CD4-positive, alpha-beta T cell (primary cell): ENCODE measurements around the gene WDR73. TPM values are rescaled to one million over a fixed set of nuclear protein-coding genes. Genes with fewer than 3 reads are reported as not detected.
A peak's percentile ranks its signal among the peaks of the same experiment; 100 is the strongest.

Experiments
- ATAC-seq: fragments of 200-7000 bp; cut with Tn5 transposase; one replicate; pipeline ENCODE4 v1.10.0; 2022; ENCODE audit warnings: mild to moderate bottlenecking; ENCODE audit not compliant: poor library complexity
- CTCF ChIA-PET: fragments of 350-600 bp; sonication (Branson Sonifier 250); formaldehyde crosslinking; loops from one replicate; lab custom pipeline; 2021; ENCODE audit warnings: antibody characterized with exemption, inconsistent platforms; lab: Charles Lee
- POLR2A ChIA-PET: fragments of 350-600 bp; sonication (Branson Sonifier 250); formaldehyde crosslinking; loops from one replicate; lab custom pipeline; 2021; ENCODE audit warnings: antibody characterized with exemption, inconsistent platforms; lab: Charles Lee
- DNase-seq, 14 experiments: peaks; one replicate each; pipeline ENCODE4 v3.0.0-alpha.2; 2013 to 2020; ENCODE audit warnings: mixed read lengths in 2 of 14
- H3K27ac ChIP-seq, 2 donors: one replicate each; pipeline versions ENCODE4 v1.5.1 to v1.7.0; 2013; ENCODE audit warnings: low read length in 2 of 2, low read depth in 1 of 2, mild to moderate bottlenecking in 1 of 2
- H3K27me3 ChIP-seq, 2 experiments: 1 replicate in 1 of 2; 2 replicates in 1 of 2; pipeline versions ENCODE4 v1.6.1 to v1.7.0; 2013; ENCODE audit warnings: low read length in 2 of 2, control low read depth in 1 of 2, mild to moderate bottlenecking in 1 of 2, moderate library complexity in 1 of 2; ENCODE audit not compliant: insufficient read depth in 2 of 2, control insufficient read depth in 1 of 2
- H3K36me3 ChIP-seq: one replicate; pipeline ENCODE4 v1.6.1; 2013; ENCODE audit warnings: low read length, control low read depth; ENCODE audit not compliant: insufficient read depth
- H3K4me1 ChIP-seq: one replicate; pipeline ENCODE4 v1.6.1; 2013; ENCODE audit warnings: low read length, control low read depth; ENCODE audit not compliant: insufficient read depth
- H3K4me3 ChIP-seq: one replicate; pipeline ENCODE4 v1.5.1; 2013; ENCODE audit warnings: mild to moderate bottlenecking, low read length, moderate library complexity
- H3K9me3 ChIP-seq, 2 experiments: 1 replicate in 1 of 2; 2 replicates in 1 of 2; pipeline versions ENCODE4 v1.6.1 to v1.7.0; 2013; ENCODE audit warnings: low read length in 2 of 2, mild to moderate bottlenecking in 2 of 2, control low read depth in 1 of 2, moderate library complexity in 1 of 2; ENCODE audit not compliant: control insufficient read depth in 1 of 2, insufficient read depth in 1 of 2
- H3K27ac Mint-ChIP-seq: one replicate; pipeline ENCODE4 v1.8.0; 2020; ENCODE audit warnings: mixed read lengths
- H3K27me3 Mint-ChIP-seq: one replicate; pipeline ENCODE4 v1.8.0; 2021; ENCODE audit warnings: mixed read lengths
- H3K36me3 Mint-ChIP-seq: one replicate; pipeline ENCODE4 v1.8.0; 2021; ENCODE audit warnings: low read depth, mixed read lengths
- H3K4me1 Mint-ChIP-seq: one replicate; pipeline ENCODE4 v1.8.0; 2021; ENCODE audit warnings: low read depth, mixed read lengths
- H3K4me3 Mint-ChIP-seq: one replicate; pipeline ENCODE4 v1.8.0; 2020; ENCODE audit warnings: mild to moderate bottlenecking, mixed read lengths
- H3K9me3 Mint-ChIP-seq: one replicate; pipeline ENCODE4 v1.8.0; 2020; ENCODE audit warnings: mixed read lengths
- intact Hi-C, 2 experiments: fragments of 100-400 bp; cut with DNase I in 1 of 2; cut with micrococcal nuclease in 1 of 2; formaldehyde crosslinking; loops; one replicate each; pipeline versions ENCODE4 v1.15.1 to v1.9.0; 2023 to 2025; cut with DNase I, micrococcal nuclease
- total RNA-seq, 174 experiments: library from RNA in 2 of 174; stranded (reverse) in 2 of 174; gene quantifications; one replicate each; pipeline ENCODE4 v1.2.3 and lab custom pipeline; 2021 to 2026
- TF ChIP-seq, protein P1 (sequence below): fragments of 200-600 bp; IDR thresholded peaks from one replicate; pipeline ENCODE4 v1.8.0; 2022; ENCODE audit warnings: antibody characterized with exemption, mild to moderate bottlenecking

The WDR73 gene
- total RNA-seq, 2 experiments from 2014 or later = 17.8 to 23.7 TPM

DNA sequence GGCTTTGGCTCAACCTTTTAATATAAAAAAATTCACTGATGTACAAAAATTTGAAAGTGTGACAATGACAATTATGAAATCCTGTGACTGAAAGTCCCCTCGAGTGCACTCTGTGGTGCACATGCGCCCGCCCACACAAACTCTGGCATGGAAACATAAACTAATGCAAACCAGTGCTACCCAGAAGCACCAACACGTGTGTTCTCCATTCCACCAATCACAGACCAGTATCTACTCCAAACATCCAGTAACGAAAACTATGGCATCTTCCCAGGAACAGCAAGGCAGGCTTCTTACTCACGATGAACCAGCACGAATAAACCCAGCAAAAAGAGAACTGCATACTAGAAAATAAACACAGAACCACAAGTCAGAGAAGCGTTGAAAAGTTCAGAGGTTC, 15.6 kb upstream of the WDR73 start:
- intact Hi-C loops = no loop called here
- Mint-ChIP-seq H3K4me1 (no peaks in the 10 kb centered on the region), H3K27me3 (no peaks in the 10 kb centered on the region), H3K36me3 (peaks cover 77% of the 10 kb centered on the region), H3K4me3 (no peak overlapping the region), H3K27ac (peak overlapping the region; percentile 65), H3K9me3 (no peaks in the 10 kb centered on the region)
- Histone ChIP-seq H3K4me1 (no peaks in the 10 kb centered on the region), H3K9me3 (no peaks in the 10 kb centered on the region), H3K27ac (no peak overlapping the region), H3K4me3 (no peak overlapping the region), H3K36me3 (peaks cover 65% of the 10 kb centered on the region), H3K27me3 (no peaks in the 10 kb centered on the region)
- no peak for ATAC-seq
- POLR2A ChIA-PET = interaction anchor here (1.0 kb wide), 1 partner anchor 16 kb away, joined by 3 read pairs; the partner anchor contains the start of gene WDR73
- TF ChIP-seq, protein P1, sequence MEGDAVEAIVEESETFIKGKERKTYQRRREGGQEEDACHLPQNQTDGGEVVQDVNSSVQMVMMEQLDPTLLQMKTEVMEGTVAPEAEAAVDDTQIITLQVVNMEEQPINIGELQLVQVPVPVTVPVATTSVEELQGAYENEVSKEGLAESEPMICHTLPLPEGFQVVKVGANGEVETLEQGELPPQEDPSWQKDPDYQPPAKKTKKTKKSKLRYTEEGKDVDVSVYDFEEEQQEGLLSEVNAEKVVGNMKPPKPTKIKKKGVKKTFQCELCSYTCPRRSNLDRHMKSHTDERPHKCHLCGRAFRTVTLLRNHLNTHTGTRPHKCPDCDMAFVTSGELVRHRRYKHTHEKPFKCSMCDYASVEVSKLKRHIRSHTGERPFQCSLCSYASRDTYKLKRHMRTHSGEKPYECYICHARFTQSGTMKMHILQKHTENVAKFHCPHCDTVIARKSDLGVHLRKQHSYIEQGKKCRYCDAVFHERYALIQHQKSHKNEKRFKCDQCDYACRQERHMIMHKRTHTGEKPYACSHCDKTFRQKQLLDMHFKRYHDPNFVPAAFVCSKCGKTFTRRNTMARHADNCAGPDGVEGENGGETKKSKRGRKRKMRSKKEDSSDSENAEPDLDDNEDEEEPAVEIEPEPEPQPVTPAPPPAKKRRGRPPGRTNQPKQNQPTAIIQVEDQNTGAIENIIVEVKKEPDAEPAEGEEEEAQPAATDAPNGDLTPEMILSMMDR = no peak
- no peak for DNase-seq
- CTCF ChIA-PET = interaction anchor here (1.2 kb wide), 1 partner anchor 28 kb away, joined by 3 read pairs; no protein-coding TSS in a partner anchor

- POLR2A ChIA-PET = no interaction called here
- no peak for ATAC-seq
- no peaks in the 10 kb centered on the region for H3K27me3 Mint-ChIP-seq
- Histone ChIP-seq H3K9me3 (no peaks in the 10 kb centered on the region), H3K4me3 (no peak overlapping the region), H3K27ac (no peak overlapping the region), H3K4me1 (no peaks in the 10 kb centered on the region), H3K36me3 (peaks cover 56% of the 10 kb centered on the region), H3K27me3 (no peaks in the 10 kb centered on the region)
- TF ChIP-seq, protein P1 = no peak
- DNase-seq = no peak
- H3K27ac Mint-ChIP-seq = peak overlapping the region; percentile 33
- intact Hi-C loops = no loop called here
- CTCF ChIA-PET = interaction anchor here (0.6 to 1.2 kb wide), 2 partner anchors 29 to 377 kb away, joined by 3 read pairs; no protein-coding TSS in a partner anchor
- no peaks in the 10 kb centered on the region for H3K4me1 Mint-ChIP-seq
- H3K36me3 Mint-ChIP-seq = peaks cover 71% of the 10 kb centered on the region
- H3K9me3 Mint-ChIP-seq = no peaks in the 10 kb centered on the region
- H3K4me3 Mint-ChIP-seq = no peak overlapping the region
Measured at GRCh38 chr15:84668221-84668982, 14.3 kb upstream of the WDR73 start.

DNA sequence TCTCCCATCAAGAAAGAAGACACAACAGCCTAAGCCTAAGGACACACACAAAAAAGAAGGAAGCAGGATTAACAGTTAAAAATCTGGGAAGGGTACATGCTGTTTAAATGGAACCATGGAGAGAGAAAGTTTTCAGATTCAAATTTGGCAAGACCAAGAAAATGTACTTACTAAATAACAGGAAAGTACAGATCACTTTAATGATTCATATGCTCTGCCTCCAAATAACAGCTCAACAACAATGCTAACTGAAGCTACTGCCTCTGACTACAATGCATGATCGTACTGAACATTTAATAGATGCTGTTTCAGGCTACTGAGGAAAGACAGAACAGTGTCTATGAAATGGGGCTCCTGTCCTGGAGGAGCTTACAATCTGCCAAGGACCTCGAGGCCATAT, 12.3 kb upstream of the WDR73 start:
- ATAC-seq (no peak), DNase-seq (no peak)
- H3K4me3 Mint-ChIP-seq = no peak overlapping the region
- TF ChIP-seq, protein P1 = no peak
- peaks cover 60% of the 10 kb centered on the region for H3K36me3 Mint-ChIP-seq
- no peaks in the 10 kb centered on the region for H3K9me3 Mint-ChIP-seq
- no peaks in the 10 kb centered on the region for H3K4me1 ChIP-seq
- no peaks in the 10 kb centered on the region for H3K27me3 ChIP-seq
- no peaks in the 10 kb centered on the region for H3K4me1 Mint-ChIP-seq
- H3K27me3 Mint-ChIP-seq = no peaks in the 10 kb centered on the region
- ChIA-PET CTCF (interaction anchor here (0.9 to 1.8 kb wide), 2 partner anchors 8 to 79 kb away, joined by 3 to 5 read pairs; no protein-coding TSS in a partner anchor), POLR2A (interaction anchor here (0.9 kb wide), 1 partner anchor 8 kb away, joined by 3 read pairs; no protein-coding TSS in a partner anchor)
- intact Hi-C loops = no loop called here
- H3K4me3 ChIP-seq = no peak overlapping the region
- H3K9me3 ChIP-seq = no peaks in the 10 kb centered on the region
- H3K27ac ChIP-seq = no peak overlapping the region
- H3K36me3 ChIP-seq = peaks cover 53% of the 10 kb centered on the region
- H3K27ac Mint-ChIP-seq = peak overlapping the region; percentile 5
